ENCODE results near the gene HTR4. TPM values are rescaled to one million over a fixed set of nuclear protein-coding genes. Genes with fewer than 3 reads are reported as not detected.

The HTR4 gene
- total and polyA plus RNA-seq, 2 donors (not counting 3 experiments of a cell fraction or from before 2014, with no cell fraction given): not detected

- no peak for TF ChIP-seq EZH2 (IDR thresholded peaks at IDR 0.05; ENCODE audit: borderline replicate concordance, low read depth, low read length, severe bottlenecking)
- TF ChIP-seq, protein P1, sequence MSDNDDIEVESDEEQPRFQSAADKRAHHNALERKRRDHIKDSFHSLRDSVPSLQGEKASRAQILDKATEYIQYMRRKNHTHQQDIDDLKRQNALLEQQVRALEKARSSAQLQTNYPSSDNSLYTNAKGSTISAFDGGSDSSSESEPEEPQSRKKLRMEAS (IDR thresholded peaks at IDR 0.05; ENCODE audit: insufficient read depth, insufficient read length): no peak
- TF ChIP-seq MYC (IDR thresholded peaks at IDR 0.05; ENCODE audit: low read depth, low read length): no peak
- no peak for TF ChIP-seq GATA2 (IDR thresholded peaks at IDR 0.05; ENCODE audit: insufficient read depth, insufficient read length, low read depth, low read length)
- TF ChIP-seq, protein P2, sequence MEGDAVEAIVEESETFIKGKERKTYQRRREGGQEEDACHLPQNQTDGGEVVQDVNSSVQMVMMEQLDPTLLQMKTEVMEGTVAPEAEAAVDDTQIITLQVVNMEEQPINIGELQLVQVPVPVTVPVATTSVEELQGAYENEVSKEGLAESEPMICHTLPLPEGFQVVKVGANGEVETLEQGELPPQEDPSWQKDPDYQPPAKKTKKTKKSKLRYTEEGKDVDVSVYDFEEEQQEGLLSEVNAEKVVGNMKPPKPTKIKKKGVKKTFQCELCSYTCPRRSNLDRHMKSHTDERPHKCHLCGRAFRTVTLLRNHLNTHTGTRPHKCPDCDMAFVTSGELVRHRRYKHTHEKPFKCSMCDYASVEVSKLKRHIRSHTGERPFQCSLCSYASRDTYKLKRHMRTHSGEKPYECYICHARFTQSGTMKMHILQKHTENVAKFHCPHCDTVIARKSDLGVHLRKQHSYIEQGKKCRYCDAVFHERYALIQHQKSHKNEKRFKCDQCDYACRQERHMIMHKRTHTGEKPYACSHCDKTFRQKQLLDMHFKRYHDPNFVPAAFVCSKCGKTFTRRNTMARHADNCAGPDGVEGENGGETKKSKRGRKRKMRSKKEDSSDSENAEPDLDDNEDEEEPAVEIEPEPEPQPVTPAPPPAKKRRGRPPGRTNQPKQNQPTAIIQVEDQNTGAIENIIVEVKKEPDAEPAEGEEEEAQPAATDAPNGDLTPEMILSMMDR (IDR thresholded peaks at IDR 0.05; ENCODE audit: extremely low read depth in 1 of 2, insufficient read depth in 1 of 2, low read depth in 1 of 2, low read length in 2 of 2): no peak
- TF ChIP-seq POLR2A (IDR thresholded peaks at IDR 0.05; ENCODE audit: low read depth, low read length): no peak
- no peak for TF ChIP-seq POLR2AphosphoS5 (IDR thresholded peaks at IDR 0.05; ENCODE audit: insufficient read depth, low read depth, low read length)
- TF ChIP-seq FOS (IDR thresholded peaks at IDR 0.05; ENCODE audit: borderline replicate concordance, insufficient read depth, low read length): no peak
- no peak for TF ChIP-seq JUN (IDR thresholded peaks at IDR 0.05; ENCODE audit: borderline replicate concordance, insufficient read depth, insufficient read length, low read depth)
- POLR2A ChIA-PET: no interaction called here
- Histone ChIP-seq H2AFZ (ENCODE audit: low read depth, low read length) (no peak overlapping the region), H3K79me2 (ENCODE audit: control insufficient read depth, insufficient read depth, low read length) (no peaks in the 10 kb centered on the region), H3K36me3 (ENCODE audit: control insufficient read depth in 2 of 2, extremely low read depth in 1 of 2, insufficient read depth in 2 of 2, low read length in 2 of 2) (no peaks in the 10 kb centered on the region), H4K20me1 (replicated peaks; ENCODE audit: control insufficient read depth, extremely low read depth, insufficient read depth, low read length) (no peaks in the 10 kb centered on the region), H3K4me1 (ENCODE audit: control insufficient read depth, extremely low read depth, insufficient read depth, low read length) (peaks cover 14% of the 10 kb centered on the region), H3K27me3 (ENCODE audit: control insufficient read depth in 2 of 2, insufficient read depth in 2 of 2, low read length in 2 of 2) (no peaks in the 10 kb centered on the region), H3K9me3 (replicated peaks; ENCODE audit: control insufficient read depth, insufficient read depth, low read length) (no peaks in the 10 kb centered on the region), H3K27ac (ENCODE audit: insufficient read depth, low read depth, low read length) (no peak overlapping the region), H3K4me3 (replicated peaks in 1 of 3; ENCODE audit: insufficient read depth in 1 of 3, low read depth in 1 of 3, low read length in 3 of 3) (no peak overlapping the region), H3K9me1 (replicated peaks; ENCODE audit: control insufficient read depth, extremely low read depth, insufficient read depth, low read length) (no peaks in the 10 kb centered on the region), H3K9ac (replicated peaks; ENCODE audit: extremely low read depth, insufficient read depth, low read length) (no peak overlapping the region), H3K4me2 (ENCODE audit: insufficient read depth, low read length) (no peak overlapping the region)
- intact Hi-C loops (cut with micrococcal nuclease): no loop called here
- CTCF ChIA-PET: interaction anchor here (1.3 kb wide), 2 partner anchors 72 to 115 kb away, joined by 3 read pairs; no protein-coding TSS in a partner anchor
- dilution Hi-C loops (cut with MboI; ENCODE audit: extremely low pct_ligation_motif_present, low sequenced_read_pairs): no loop called here
- BruUV-seq (replicated peaks): no TSS peak
- FAIRE-seq: no peak
- DNase-seq (ENCODE audit: low read depth, low spot score): no peak
Measured at GRCh38 chr5:148615644-148616275, 38.6 kb downstream of the HTR4 start.
